ENCODE results near the gene STK32C.
"Not testable (repeated sequence)": the region's sequence is repeated elsewhere in the genome, so short reads cannot be mapped to it uniquely, and the experiment has no call there.

STK32C gene

DNA sequence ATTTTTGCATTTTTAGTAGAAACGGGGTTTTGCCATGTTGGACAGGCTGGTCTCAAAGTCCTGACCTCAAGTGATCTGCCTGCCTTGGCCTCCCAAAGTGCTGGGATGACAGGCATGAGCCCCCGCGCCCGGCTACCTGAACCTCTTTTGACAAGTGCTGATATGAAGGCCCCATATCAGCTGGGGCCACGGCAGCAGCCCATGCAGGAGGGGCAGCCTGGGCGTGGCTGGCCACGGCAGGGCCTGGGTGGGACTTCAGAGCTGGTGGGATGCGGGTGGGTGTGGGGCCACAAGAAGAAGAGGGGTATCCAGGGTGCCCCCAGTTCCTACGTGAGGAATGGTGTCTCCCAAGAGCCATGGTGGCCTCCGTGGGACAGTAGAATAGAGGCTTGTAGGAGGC is 31.1 kb upstream of the STK32C start:
- Histone ChIP-seq H2BK12ac (ENCODE audit: low read length) (no peak overlapping the region), H3K4me2 (ENCODE audit: low read length) (no peak overlapping the region)
- no CpG with 5 or more reads among the region's 10 CpGs for WGBS (ENCODE audit: extremely low coverage, insufficient coverage, insufficient read length)

DNA sequence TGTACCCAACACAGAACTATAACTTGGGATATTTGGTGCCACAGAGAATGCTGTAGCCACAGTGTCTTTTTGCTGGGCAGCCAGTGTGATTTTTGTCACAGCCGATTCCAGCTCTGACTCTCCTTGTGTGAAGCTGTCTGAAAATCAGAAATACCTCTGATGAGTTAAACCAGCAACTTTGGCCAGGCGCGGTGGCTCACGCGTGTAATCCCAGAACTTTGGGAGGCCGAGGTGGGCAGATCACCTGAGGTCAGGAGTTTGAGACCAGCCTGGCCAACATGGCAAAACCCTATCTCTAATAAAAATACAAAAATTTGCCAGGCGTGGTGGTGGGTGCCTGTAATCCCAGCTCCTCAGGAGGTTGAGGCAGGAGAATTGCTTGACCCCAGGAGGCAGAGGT is 30.1 kb upstream of the STK32C start:
- H3K4me3 ChIP-seq (ENCODE audit: low read depth, low read length); H3K27me3 ChIP-seq (ENCODE audit: insufficient read depth, low read length); H4K12ac ChIP-seq (ENCODE audit: low read depth, low read length); H3K9me3 ChIP-seq (ENCODE audit: insufficient read depth, low read depth, low read length); H2AFZ ChIP-seq (ENCODE audit: insufficient read depth, low read length, poor library complexity); DNase-seq; H3K36me3 ChIP-seq (ENCODE audit: control insufficient read depth in 1 of 2, insufficient read depth in 2 of 2, low read length in 2 of 2); H3K14ac ChIP-seq (ENCODE audit: low read length); H2AK5ac ChIP-seq (ENCODE audit: low read length); H4K8ac ChIP-seq (ENCODE audit: low read depth, low read length); H3K4me1 ChIP-seq (ENCODE audit: control insufficient read depth in 1 of 2, insufficient read depth in 2 of 2, low read length in 2 of 2); H2BK5ac ChIP-seq (ENCODE audit: low read depth, low read length, poor library complexity); H3K4ac ChIP-seq (ENCODE audit: low read depth, low read length); H3K9ac ChIP-seq (ENCODE audit: low read length); H3K23ac ChIP-seq (ENCODE audit: low read length); H2BK120ac ChIP-seq (ENCODE audit: insufficient read depth, low read length, poor library complexity); H3K79me1 ChIP-seq (ENCODE audit: low read length); H4K91ac ChIP-seq (ENCODE audit: low read depth, low read length); H3K27ac ChIP-seq (ENCODE audit: low read depth, low read length); H2BK12ac ChIP-seq (ENCODE audit: low read length); H3K18ac ChIP-seq (ENCODE audit: low read length); H3K4me2 ChIP-seq (ENCODE audit: low read length); H3K79me2 ChIP-seq (ENCODE audit: control insufficient read depth, insufficient read depth, low read length, poor library complexity): not testable (repeated sequence)
- no CpG with 5 or more reads among the region's 7 CpGs for WGBS (ENCODE audit: extremely low coverage, insufficient coverage, insufficient read length)

More for the DNA sequence above, 31.1 kb upstream of the STK32C start:
- H3K27ac ChIP-seq (ENCODE audit: low read depth, low read length), result no peak overlapping the region
- no peak overlapping the region for H3K14ac ChIP-seq (ENCODE audit: low read length)
- no peak for DNase-seq
- no peaks in the 10 kb centered on the region for H3K79me1 ChIP-seq (ENCODE audit: low read length)
- no peak overlapping the region for H3K4ac ChIP-seq (ENCODE audit: low read depth, low read length)
- no peak overlapping the region for H2AFZ ChIP-seq (ENCODE audit: insufficient read depth, low read length, poor library complexity)
- H2BK120ac ChIP-seq (ENCODE audit: insufficient read depth, low read length, poor library complexity), result no peak overlapping the region
- no peak overlapping the region for H3K4me3 ChIP-seq (ENCODE audit: low read depth, low read length)
- no peak overlapping the region for H3K9ac ChIP-seq (ENCODE audit: low read length)
- H3K36me3 ChIP-seq (ENCODE audit: control insufficient read depth in 1 of 2, insufficient read depth in 2 of 2, low read length in 2 of 2), result peaks cover 2 to 3% of the 10 kb centered on the region in 2 experiments
- no peak overlapping the region for H4K8ac ChIP-seq (ENCODE audit: low read depth, low read length)
- H3K27me3 ChIP-seq (ENCODE audit: insufficient read depth, low read length), result no peaks in the 10 kb centered on the region
- no peaks in the 10 kb centered on the region for H3K79me2 ChIP-seq (ENCODE audit: control insufficient read depth, insufficient read depth, low read length, poor library complexity)
- no peak overlapping the region for H3K23ac ChIP-seq (ENCODE audit: low read length)
- no peaks in the 10 kb centered on the region for H3K4me1 ChIP-seq (ENCODE audit: control insufficient read depth in 1 of 2, insufficient read depth in 2 of 2, low read length in 2 of 2)
- no peaks in the 10 kb centered on the region for H3K9me3 ChIP-seq (ENCODE audit: insufficient read depth, low read depth, low read length)
- H4K12ac ChIP-seq (ENCODE audit: low read depth, low read length), result no peak overlapping the region
- H4K91ac ChIP-seq (ENCODE audit: low read depth, low read length), result no peak overlapping the region
- H2BK5ac ChIP-seq (ENCODE audit: low read depth, low read length, poor library complexity), result no peak overlapping the region
- no peak overlapping the region for H3K18ac ChIP-seq (ENCODE audit: low read length)
- H2AK5ac ChIP-seq (ENCODE audit: low read length), result no peak overlapping the region

DNA sequence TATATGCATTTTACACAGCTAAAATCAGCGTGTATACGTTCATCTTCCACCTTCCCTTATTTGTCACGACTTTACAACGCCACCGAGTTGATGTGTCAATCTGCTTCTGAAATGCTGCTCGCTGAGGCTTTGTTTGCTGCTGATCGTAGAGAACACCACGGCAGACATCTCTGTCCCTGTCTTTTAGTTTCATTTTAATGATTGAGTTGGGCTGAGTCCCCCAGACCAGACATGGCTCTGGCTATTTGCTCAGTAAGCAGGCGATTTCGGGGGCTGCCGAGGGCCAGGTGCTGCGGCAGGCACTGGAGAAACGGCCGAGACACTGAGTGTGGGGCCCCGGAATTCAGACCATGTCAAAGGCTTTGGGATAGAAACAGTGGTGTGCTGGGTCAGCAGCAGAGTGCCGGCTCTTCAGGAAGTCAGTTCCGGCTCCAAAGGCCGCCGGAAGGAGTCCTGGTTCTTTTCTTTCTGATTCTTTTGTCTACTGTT is 29.2 kb upstream of the STK32C start:
- no peak overlapping the region for H3K4me3 ChIP-seq (ENCODE audit: low read depth, low read length)
- H2AK5ac ChIP-seq (ENCODE audit: low read length), result no peak overlapping the region
- no peak overlapping the region for H2BK120ac ChIP-seq (ENCODE audit: insufficient read depth, low read length, poor library complexity)
- H3K14ac ChIP-seq (ENCODE audit: low read length), result no peak overlapping the region
- no peak overlapping the region for H3K18ac ChIP-seq (ENCODE audit: low read length)
- no peak overlapping the region for H3K23ac ChIP-seq (ENCODE audit: low read length)
- H2BK12ac ChIP-seq (ENCODE audit: low read length), result no peak overlapping the region
- no peak overlapping the region for H4K12ac ChIP-seq (ENCODE audit: low read depth, low read length)
- H3K27me3 ChIP-seq (ENCODE audit: insufficient read depth, low read length), result no peaks in the 10 kb centered on the region
- H2AFZ ChIP-seq (ENCODE audit: insufficient read depth, low read length, poor library complexity), result no peak overlapping the region
- WGBS (ENCODE audit: extremely low coverage, insufficient coverage, insufficient read length), result no CpG with 5 or more reads among the region's 19 CpGs
- peaks cover 3% of the 10 kb centered on the region for H3K79me1 ChIP-seq (ENCODE audit: low read length)
- no peak overlapping the region for H3K9ac ChIP-seq (ENCODE audit: low read length)
- H3K4me2 ChIP-seq (ENCODE audit: low read length), result no peak overlapping the region
- H2BK5ac ChIP-seq (ENCODE audit: low read depth, low read length, poor library complexity), result no peak overlapping the region
- peaks cover 2 to 3% of the 10 kb centered on the region in 2 experiments for H3K36me3 ChIP-seq (ENCODE audit: control insufficient read depth in 1 of 2, insufficient read depth in 2 of 2, low read length in 2 of 2)
- no peak overlapping the region for H3K27ac ChIP-seq (ENCODE audit: low read depth, low read length)
- peaks cover 3 to 5% of the 10 kb centered on the region in 2 experiments for H3K4me1 ChIP-seq (ENCODE audit: control insufficient read depth in 1 of 2, insufficient read depth in 2 of 2, low read length in 2 of 2)
- H3K4ac ChIP-seq (ENCODE audit: low read depth, low read length), result no peak overlapping the region
- no peak overlapping the region for H4K8ac ChIP-seq (ENCODE audit: low read depth, low read length)
- no peaks in the 10 kb centered on the region for H3K9me3 ChIP-seq (ENCODE audit: insufficient read depth, low read depth, low read length)
- no peak overlapping the region for H4K91ac ChIP-seq (ENCODE audit: low read depth, low read length)
- no peak for DNase-seq
- H3K79me2 ChIP-seq (ENCODE audit: control insufficient read depth, insufficient read depth, low read length, poor library complexity), result peaks cover 2% of the 10 kb centered on the region

- H3K9ac ChIP-seq (ENCODE audit: low read length), result no peak overlapping the region
- H4K8ac ChIP-seq (ENCODE audit: low read depth, low read length), result no peak overlapping the region
- H3K4me2 ChIP-seq (ENCODE audit: low read length), result no peak overlapping the region
- peaks cover 7% of the 10 kb centered on the region for H3K79me1 ChIP-seq (ENCODE audit: low read length)
- peaks cover 7% of the 10 kb centered on the region for H3K79me2 ChIP-seq (ENCODE audit: control insufficient read depth, insufficient read depth, low read length, poor library complexity)
- no peak overlapping the region for H3K23ac ChIP-seq (ENCODE audit: low read length)
- H4K12ac ChIP-seq (ENCODE audit: low read depth, low read length), result no peak overlapping the region
- H2BK5ac ChIP-seq (ENCODE audit: low read depth, low read length, poor library complexity), result no peak overlapping the region
- peaks cover 3 to 5% of the 10 kb centered on the region in 2 experiments for H3K4me1 ChIP-seq (ENCODE audit: control insufficient read depth in 1 of 2, insufficient read depth in 2 of 2, low read length in 2 of 2)
- no peak overlapping the region for H2AK5ac ChIP-seq (ENCODE audit: low read length)
- no peak overlapping the region for H2AFZ ChIP-seq (ENCODE audit: insufficient read depth, low read length, poor library complexity)
- H3K4ac ChIP-seq (ENCODE audit: low read depth, low read length), result no peak overlapping the region
- no peak overlapping the region for H3K14ac ChIP-seq (ENCODE audit: low read length)
- H2BK12ac ChIP-seq (ENCODE audit: low read length), result no peak overlapping the region
- H4K91ac ChIP-seq (ENCODE audit: low read depth, low read length), result no peak overlapping the region
- no peak overlapping the region for H2BK120ac ChIP-seq (ENCODE audit: insufficient read depth, low read length, poor library complexity)
- no CpG with 5 or more reads among the region's 11 CpGs for WGBS (ENCODE audit: extremely low coverage, insufficient coverage, insufficient read length)
- H3K4me3 ChIP-seq (ENCODE audit: low read depth, low read length), result no peak overlapping the region
- peaks cover 2 to 3% of the 10 kb centered on the region in 2 experiments for H3K36me3 ChIP-seq (ENCODE audit: control insufficient read depth in 1 of 2, insufficient read depth in 2 of 2, low read length in 2 of 2)
- H3K27ac ChIP-seq (ENCODE audit: low read depth, low read length), result no peak overlapping the region
- DNase-seq, result no peak
- H3K18ac ChIP-seq (ENCODE audit: low read length), result no peak overlapping the region
- H3K27me3 ChIP-seq (ENCODE audit: insufficient read depth, low read length), result no peaks in the 10 kb centered on the region
- no peaks in the 10 kb centered on the region for H3K9me3 ChIP-seq (ENCODE audit: insufficient read depth, low read depth, low read length)
Observed at GRCh38 chr10:132336064-132336746, 28.5 kb upstream of the STK32C start.

Measured in trophoblast cell (in vitro differentiated cells and primary cell).